Skeletal muscle satellite cell (primary cell): ENCODE data around the gene TGFBRAP1.
"Not testable (repeated sequence)": the region's sequence is repeated elsewhere in the genome, so short reads cannot be mapped to it uniquely, and the experiment has no call there.

Experiments
- H3K27me3 ChIP-seq: 2 replicates; pipeline ENCODE4 v1.7.0; 2013; ENCODE audit warnings: low read length; ENCODE audit not compliant: control insufficient read depth, insufficient read depth
- H3K36me3 ChIP-seq: 2 replicates; pipeline ENCODE4 v1.7.0; 2013; ENCODE audit warnings: mild to moderate bottlenecking, control low read depth, low read length; ENCODE audit not compliant: insufficient read depth
- H3K4me1 ChIP-seq: 2 replicates; pipeline ENCODE4 v1.7.0; 2013; ENCODE audit warnings: low read length; ENCODE audit not compliant: control insufficient read depth, insufficient read depth
- H3K4me2 ChIP-seq: 2 replicates; pipeline ENCODE4 v1.7.0; 2013; ENCODE audit warnings: mild to moderate bottlenecking, low read length
- H3K4me3 ChIP-seq: 2 replicates; pipeline ENCODE4 v1.7.0; 2013; ENCODE audit warnings: low read length
- H3K9ac ChIP-seq: 2 replicates; pipeline ENCODE4 v1.7.0; 2013; ENCODE audit warnings: mild to moderate bottlenecking, low read depth, low read length, moderate library complexity
- H3K9me3 ChIP-seq: replicated peaks from 2 replicates; pipeline ENCODE4 v1.7.0; 2013; ENCODE audit warnings: mild to moderate bottlenecking, control low read depth, low read length

TGFBRAP1 gene

DNA sequence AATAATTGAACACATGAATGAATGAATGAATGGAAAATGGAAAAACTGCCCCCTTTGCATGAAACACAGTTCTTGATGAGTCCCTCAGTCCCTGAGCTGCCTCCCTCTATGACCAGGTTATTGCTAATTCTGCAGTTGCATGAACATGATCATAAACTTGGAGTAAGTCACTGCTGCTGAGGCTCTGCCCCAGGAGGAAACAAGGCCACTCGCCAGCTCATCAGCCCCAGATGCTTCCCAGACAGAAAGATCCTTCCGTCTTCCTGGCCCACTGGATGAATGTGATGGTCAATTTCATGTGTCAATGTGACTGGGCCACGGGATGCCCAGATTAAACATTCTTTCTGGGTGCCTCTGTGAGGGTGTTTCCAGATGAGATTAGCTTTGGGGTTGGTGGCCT, 71.6 kb downstream of the TGFBRAP1 start:
- H3K36me3 ChIP-seq = peaks cover 3% of the 10 kb centered on the region
- no peaks in the 10 kb centered on the region for H3K27me3 ChIP-seq
- H3K4me1 ChIP-seq = peaks cover 12% of the 10 kb centered on the region
- H3K4me3 ChIP-seq = no peak overlapping the region
- no peaks in the 10 kb centered on the region for H3K9me3 ChIP-seq
- no peak overlapping the region for H3K9ac ChIP-seq
- H3K4me2 ChIP-seq = no peak overlapping the region

DNA sequence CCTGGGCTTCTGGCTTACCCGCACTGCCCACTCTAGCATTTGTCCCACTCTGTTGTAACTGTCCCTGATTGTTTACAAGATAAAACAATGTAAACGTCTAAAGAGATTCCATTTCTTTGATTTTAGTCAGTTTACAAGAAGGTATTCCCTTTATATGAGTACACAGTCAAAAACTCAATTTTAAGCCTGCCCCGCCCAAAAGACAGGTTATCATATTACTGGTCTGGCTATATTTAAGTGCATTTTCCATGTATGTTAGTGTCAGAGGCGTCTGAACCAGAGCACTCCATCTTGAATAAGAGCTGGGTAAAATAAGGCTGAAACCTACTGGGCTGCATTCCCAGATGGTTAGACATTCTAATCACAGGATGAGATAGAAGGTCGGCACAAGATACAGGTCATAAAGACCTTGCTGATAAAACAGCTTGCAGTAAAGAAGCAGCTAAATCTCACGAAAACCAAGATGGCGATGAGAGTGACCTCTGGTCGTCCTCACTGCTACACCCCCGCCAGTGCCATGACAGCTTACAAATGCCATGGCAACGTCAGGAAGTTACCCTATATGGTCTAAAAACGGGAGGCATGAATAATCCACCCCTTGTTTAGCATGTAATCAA, 73.0 kb downstream of the TGFBRAP1 start:
- H3K4me3 ChIP-seq = no peak overlapping the region
- H3K4me1 ChIP-seq = peaks cover 10% of the 10 kb centered on the region
- H3K36me3 ChIP-seq = no peaks in the 10 kb centered on the region
- no peak overlapping the region for H3K9ac ChIP-seq
- H3K27me3 ChIP-seq = no peaks in the 10 kb centered on the region
- no peaks in the 10 kb centered on the region for H3K9me3 ChIP-seq
- H3K4me2 ChIP-seq = no peak overlapping the region

DNA sequence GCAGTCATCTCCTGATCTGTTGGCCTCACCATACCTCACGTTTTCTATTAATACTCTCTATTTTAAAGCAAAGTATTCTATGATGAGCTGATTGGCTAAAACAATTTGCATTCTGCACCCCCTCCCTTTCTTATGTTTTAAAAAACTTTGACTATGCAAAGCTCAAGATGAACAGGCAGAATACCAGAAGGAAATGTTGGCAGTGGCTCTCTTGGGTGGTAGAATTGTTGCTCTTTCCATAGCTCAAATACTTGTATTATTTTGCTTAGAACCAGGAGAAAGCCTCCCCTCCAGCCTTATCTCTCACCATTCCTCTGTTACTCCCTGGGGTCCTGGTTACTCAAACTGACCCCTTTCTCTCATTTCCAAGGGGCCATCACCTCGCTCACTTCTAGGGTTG, 73.6 kb downstream of the TGFBRAP1 start:
- Histone ChIP-seq H3K4me1 (peaks cover 4% of the 10 kb centered on the region), H3K4me2 (no peak overlapping the region), H3K27me3 (no peaks in the 10 kb centered on the region)

DNA sequence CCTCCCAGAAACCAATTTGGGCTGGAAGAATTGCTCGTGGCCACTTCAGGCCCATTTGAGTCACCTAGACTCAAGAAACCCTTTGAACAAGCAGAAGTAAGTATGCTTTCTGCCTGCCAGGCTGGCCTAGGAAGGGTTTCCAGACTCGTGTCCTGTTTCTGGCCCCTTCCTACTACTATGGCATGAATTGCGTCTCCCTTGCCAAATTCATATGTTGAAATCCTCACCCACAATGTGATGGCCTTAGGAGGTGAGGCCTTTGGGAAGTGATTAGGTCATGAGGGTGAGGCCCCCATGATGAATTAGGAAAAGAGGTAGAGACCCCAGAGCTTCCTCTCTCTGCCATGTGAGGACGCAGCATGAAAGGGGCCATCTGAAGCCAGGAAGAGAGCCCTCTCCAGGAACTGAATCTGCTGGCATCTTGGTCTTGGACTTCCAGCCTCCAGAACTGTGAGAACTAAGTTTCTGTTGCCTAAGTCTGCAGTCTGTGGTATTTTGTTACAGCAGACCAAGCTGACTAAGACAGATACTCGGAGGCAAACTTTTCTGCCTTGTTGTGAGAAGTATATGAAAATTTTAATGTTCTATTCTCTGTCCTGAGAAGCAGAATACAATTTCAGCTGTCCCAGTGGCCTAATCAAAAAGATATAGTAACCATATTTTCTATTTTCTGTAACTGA, 74.9 kb downstream of the TGFBRAP1 start:
- no peak overlapping the region for H3K9ac ChIP-seq
- no peaks in the 10 kb centered on the region for H3K9me3 ChIP-seq
- no peak overlapping the region for H3K4me3 ChIP-seq
- no peak overlapping the region for H3K4me2 ChIP-seq
- H3K27me3 ChIP-seq = no peaks in the 10 kb centered on the region
- no peaks in the 10 kb centered on the region for H3K36me3 ChIP-seq
- H3K4me1 ChIP-seq = no peaks in the 10 kb centered on the region

More for the DNA sequence above, 73.6 kb downstream of the TGFBRAP1 start:
- Histone ChIP-seq H3K4me3 (no peak overlapping the region), H3K36me3 (no peaks in the 10 kb centered on the region), H3K9ac (no peak overlapping the region), H3K9me3 (no peaks in the 10 kb centered on the region)

DNA sequence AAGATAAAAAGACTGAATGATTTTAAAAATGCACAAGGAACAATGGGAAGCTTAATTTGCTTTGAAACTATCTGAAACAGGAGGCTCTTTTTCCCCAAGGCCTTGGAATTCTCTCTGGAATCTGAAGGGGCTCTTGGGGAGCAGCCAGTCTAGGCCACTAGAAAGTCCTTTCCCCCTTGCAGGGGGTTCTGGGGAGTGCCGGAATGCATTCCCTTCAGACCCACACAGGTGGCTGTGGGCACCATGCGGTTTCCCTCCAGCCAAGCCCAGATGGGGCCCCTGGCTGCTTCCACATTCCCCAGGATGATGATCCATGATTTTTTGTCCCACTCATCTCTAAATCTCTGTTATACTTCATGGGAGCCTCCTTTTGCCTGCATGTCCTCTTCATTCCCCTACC, 77.3 kb downstream of the TGFBRAP1 start:
- H3K4me3 ChIP-seq = no peak overlapping the region
- peaks cover 5% of the 10 kb centered on the region for H3K27me3 ChIP-seq
- no peak overlapping the region for H3K9ac ChIP-seq
- H3K4me1 ChIP-seq = no peaks in the 10 kb centered on the region
- H3K9me3 ChIP-seq = no peaks in the 10 kb centered on the region
- H3K36me3 ChIP-seq = no peaks in the 10 kb centered on the region
- no peak overlapping the region for H3K4me2 ChIP-seq

- not testable (repeated sequence) for H3K36me3 ChIP-seq, H3K4me1 ChIP-seq, H3K9ac ChIP-seq, H3K4me3 ChIP-seq, H3K4me2 ChIP-seq, H3K27me3 ChIP-seq, H3K9me3 ChIP-seq
These were observed 78.4 kb downstream of the TGFBRAP1 start for GRCh38 chr2:105251016-105251648.

GRCh38 chr2:105249891-105250290, 79.6 kb downstream of the TGFBRAP1 start:
- Histone ChIP-seq H3K4me1 (no peaks in the 10 kb centered on the region), H3K36me3 (no peaks in the 10 kb centered on the region), H3K4me2 (no peak overlapping the region), H3K9ac (no peak overlapping the region), H3K9me3 (no peaks in the 10 kb centered on the region), H3K27me3 (peaks cover 5% of the 10 kb centered on the region), H3K4me3 (no peak overlapping the region)

- H3K36me3 ChIP-seq = no peaks in the 10 kb centered on the region
- H3K9me3 ChIP-seq = no peaks in the 10 kb centered on the region
- no peak overlapping the region for H3K4me3 ChIP-seq
- H3K9ac ChIP-seq = no peak overlapping the region
- peaks cover 12% of the 10 kb centered on the region for H3K27me3 ChIP-seq
- no peaks in the 10 kb centered on the region for H3K4me1 ChIP-seq
- no peak overlapping the region for H3K4me2 ChIP-seq
These were observed 80.4 kb downstream of the TGFBRAP1 start for GRCh38 chr2:105249181-105249580.

DNA sequence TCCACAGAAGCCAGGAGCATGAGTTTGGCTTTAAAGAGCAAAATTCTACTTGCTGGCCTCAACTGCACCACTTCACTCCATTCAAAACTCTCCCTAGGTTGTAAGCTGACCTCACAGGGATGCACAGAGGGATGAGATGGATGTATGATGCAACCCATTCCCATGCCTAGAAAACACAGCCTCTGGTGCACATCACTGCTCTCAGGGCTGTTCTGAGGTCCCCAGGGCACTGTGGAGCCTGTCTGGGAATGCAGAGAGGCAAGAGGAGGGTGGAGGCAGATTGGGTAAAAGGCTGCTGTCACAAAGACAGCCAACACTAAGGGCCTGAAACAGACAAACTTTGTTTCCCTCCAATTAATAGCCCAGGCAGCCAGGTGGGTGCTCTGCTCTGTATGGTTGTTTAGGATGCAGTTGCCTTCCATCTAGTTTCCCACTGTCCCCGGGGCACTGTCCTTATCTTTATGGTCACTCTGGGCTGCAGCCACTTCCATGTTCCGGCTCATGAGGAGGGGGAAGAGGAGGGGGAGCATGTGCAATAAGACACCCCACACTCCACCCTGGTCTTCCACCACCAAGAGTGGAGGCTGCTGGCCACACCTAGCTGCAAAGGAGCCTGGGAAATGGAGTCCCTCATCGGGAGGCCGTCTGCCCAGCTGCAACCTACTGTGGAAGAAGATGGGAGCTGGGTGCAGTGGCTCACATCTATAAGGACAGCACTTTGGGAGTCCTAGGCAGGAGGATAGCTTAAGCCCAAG, 81.0 kb downstream of the TGFBRAP1 start:
- Histone ChIP-seq H3K27me3 (peaks cover 13% of the 10 kb centered on the region), H3K36me3 (no peaks in the 10 kb centered on the region), H3K4me2 (no peak overlapping the region), H3K9ac (no peak overlapping the region), H3K9me3 (no peaks in the 10 kb centered on the region), H3K4me1 (no peaks in the 10 kb centered on the region), H3K4me3 (no peak overlapping the region)

DNA sequence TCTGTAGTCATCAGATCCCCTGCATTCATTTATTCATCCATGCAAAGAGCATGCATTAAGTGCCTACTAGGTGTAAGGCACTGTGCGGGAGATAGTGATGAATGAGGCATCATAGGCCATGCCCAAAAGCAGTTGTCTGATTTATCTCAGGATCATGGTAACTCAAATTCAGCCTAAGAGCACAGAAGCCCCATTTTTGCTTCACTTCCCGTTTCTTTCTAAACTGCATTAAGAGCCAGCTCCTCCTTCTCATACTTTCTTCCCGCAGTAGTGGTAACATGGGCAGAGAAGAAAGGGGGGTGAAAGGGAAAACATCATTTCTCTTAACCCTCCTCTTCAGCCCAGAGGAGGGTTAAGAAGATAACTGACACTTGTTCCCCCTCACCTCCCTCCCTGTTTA, 85.1 kb downstream of the TGFBRAP1 start:
- Histone ChIP-seq H3K27me3 (peaks cover 13% of the 10 kb centered on the region), H3K36me3 (no peaks in the 10 kb centered on the region), H3K9me3 (no peaks in the 10 kb centered on the region), H3K9ac (no peak overlapping the region), H3K4me3 (no peak overlapping the region), H3K4me1 (peaks cover 9% of the 10 kb centered on the region), H3K4me2 (no peak overlapping the region)

GRCh38 chr2:105243961-105244360, 85.6 kb downstream of the TGFBRAP1 start:
- Histone ChIP-seq H3K9me3 (no peaks in the 10 kb centered on the region), H3K27me3 (peaks cover 13% of the 10 kb centered on the region), H3K9ac (no peak overlapping the region), H3K4me1 (peaks cover 9% of the 10 kb centered on the region), H3K4me2 (no peak overlapping the region), H3K4me3 (no peak overlapping the region), H3K36me3 (no peaks in the 10 kb centered on the region)
